Bronchial epithelial cell (primary cell): Measurements from ENCODE around the gene LRTM2. TPM values are rescaled to one million over a fixed set of nuclear protein-coding genes. Genes with fewer than 3 reads are reported as not detected.

Experiments
- DNase-seq: peaks from one replicate; pipeline ENCODE4 v3.0.0-alpha.2; 2010; ENCODE audit warnings: low read depth
- FAIRE-seq: peaks from 2 replicates; lab custom pipeline; 2011; peaks lifted over from hg19 to GRCh38; lab: Jason Lieb, UNC
- H3K27me3 ChIP-seq: 2 replicates; pipeline ENCODE4 v1.5.1; 2011; ENCODE audit warnings: low read length; ENCODE audit not compliant: control insufficient read depth, insufficient read depth
- H3K36me3 ChIP-seq: 2 replicates; pipeline ENCODE4 v1.5.1; 2011; ENCODE audit warnings: low read length; ENCODE audit not compliant: control insufficient read depth, insufficient read depth
- H3K4me3 ChIP-seq: 2 replicates; pipeline ENCODE4 v1.5.1; 2011; ENCODE audit warnings: mild to moderate bottlenecking, low read depth, low read length, control low read depth
- CTCF ChIP-seq: IDR thresholded peaks from 2 replicates; pipeline ENCODE4 v1.5.1; 2011; ENCODE audit warnings: mild to moderate bottlenecking, moderate library complexity, low read length, control low read depth, inconsistent platforms; ENCODE audit not compliant: insufficient read depth, severe bottlenecking
- total RNA-seq: library from RNA; depleted of rRNA; stranded (reverse); fragments of >200 nt; gene quantifications from 2 replicates; pipeline ENCODE4 v1.2.1, GENCODE V29; 2014

LRTM2 gene
- total RNA-seq, 1 donor from 2014 or later, result not detected

- Histone ChIP-seq H3K27me3 (no peaks in the 10 kb centered on the region), H3K4me3 (no peak overlapping the region), H3K36me3 (no peaks in the 10 kb centered on the region)
- TF ChIP-seq CTCF, result no peak
- DNase-seq (no peak), FAIRE-seq (no peak)
Measured at GRCh38 chr12:1792406-1792805, 28.0 kb upstream of the LRTM2 start.

- no peak for DNase-seq
- no peak overlapping the region for H3K4me3 ChIP-seq
- H3K27me3 ChIP-seq, result no peaks in the 10 kb centered on the region
- TF ChIP-seq CTCF, result no peak
- FAIRE-seq, result no peak
- no peaks in the 10 kb centered on the region for H3K36me3 ChIP-seq
Measured at GRCh38 chr12:1793426-1794210, 26.7 kb upstream of the LRTM2 start.

GRCh38 chr12:1794440-1795090 is 25.8 kb upstream of the LRTM2 start:
- no peaks in the 10 kb centered on the region for H3K27me3 ChIP-seq
- DNase-seq (no peak), FAIRE-seq (no peak)
- TF ChIP-seq CTCF, result no peak
- no peak overlapping the region for H3K4me3 ChIP-seq
- H3K36me3 ChIP-seq, result no peaks in the 10 kb centered on the region

- no peak overlapping the region for H3K4me3 ChIP-seq
- H3K27me3 ChIP-seq, result no peaks in the 10 kb centered on the region
- FAIRE-seq (no peak), DNase-seq (no peak)
- no peaks in the 10 kb centered on the region for H3K36me3 ChIP-seq
- TF ChIP-seq CTCF, result no peak
Measured at GRCh38 chr12:1795221-1795784, 25.1 kb upstream of the LRTM2 start.

- H3K4me3 ChIP-seq, result peak overlapping the region; percentile 75
- H3K27me3 ChIP-seq, result no peaks in the 10 kb centered on the region
- FAIRE-seq (no peak), DNase-seq (peak; percentile 72)
- TF ChIP-seq CTCF, result peak; percentile 85
- H3K36me3 ChIP-seq, result no peaks in the 10 kb centered on the region
Measured at GRCh38 chr12:1795785-1796514, 24.4 kb upstream of the LRTM2 start.
